Central memory CD4-positive, alpha-beta T cell (primary cell): ENCODE results near the gene SAMM50.
A peak's percentile ranks its signal among the peaks of the same experiment; 100 is the strongest.

Source experiments
- DNase-seq: peaks from one replicate; pipeline ENCODE4 v3.0.0; 2022

SAMM50 gene

DNA sequence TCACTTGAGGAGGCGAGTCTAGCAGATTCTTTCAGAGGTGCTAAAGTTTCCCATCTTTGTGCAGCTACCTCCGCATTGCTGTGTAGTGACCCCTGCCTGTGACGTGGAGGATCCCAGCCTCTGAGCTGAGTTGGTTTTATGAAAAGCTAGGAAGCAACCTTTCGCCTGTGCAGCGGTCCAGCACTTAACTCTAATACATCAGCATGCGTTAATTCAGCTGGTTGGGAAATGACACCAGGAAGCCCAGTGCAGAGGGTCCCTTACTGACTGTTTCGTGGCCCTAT, 8.9 kb upstream of the SAMM50 start:
- no peak for DNase-seq

GRCh38 chr22:43948836-43949406, 6.3 kb upstream of the SAMM50 start:
- DNase-seq = no peak

- no peak for DNase-seq
Measured at GRCh38 chr22:43951391-43951790, 3.9 kb upstream of the SAMM50 start.

GRCh38 chr22:43951966-43952365, 3.3 kb upstream of the SAMM50 start:
- no peak for DNase-seq

DNA sequence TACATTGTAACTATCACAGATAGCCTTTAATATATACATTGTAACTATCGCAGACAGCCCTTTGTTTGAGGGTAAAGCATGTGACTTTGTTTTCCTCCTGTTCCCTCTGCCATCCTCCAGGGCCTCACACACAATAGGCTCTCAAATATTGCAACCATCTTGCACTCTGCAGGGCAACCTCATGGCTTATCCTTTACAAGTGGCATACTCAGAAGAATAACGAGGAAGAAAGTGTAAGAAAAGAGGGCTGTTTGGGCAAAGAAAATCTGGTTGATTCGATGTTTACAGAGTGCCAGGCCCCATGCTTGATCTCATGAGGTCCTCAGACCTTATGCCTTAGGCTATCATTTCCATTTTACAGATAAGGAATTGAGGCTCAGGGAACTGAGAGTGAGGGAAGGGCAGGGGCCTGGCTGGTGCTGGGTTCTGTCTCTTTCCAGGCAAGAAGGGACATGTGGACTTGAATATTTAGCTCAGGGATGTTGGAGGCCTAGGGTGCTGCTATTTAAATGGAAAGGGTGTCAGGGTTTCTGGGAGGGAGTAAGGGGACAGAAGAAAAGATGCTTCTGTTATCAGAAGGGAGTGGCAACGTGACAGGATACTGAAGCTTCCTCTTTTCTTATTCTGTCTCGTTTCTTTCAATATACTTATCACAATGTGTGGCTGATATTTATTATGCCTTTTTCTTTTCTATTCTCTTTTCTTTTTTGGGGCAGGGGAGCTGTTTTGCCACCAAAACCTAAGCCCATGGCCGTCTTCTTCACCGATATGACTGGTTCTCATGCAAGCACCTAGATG, 1.1 kb upstream of the SAMM50 start:
- DNase-seq = no peak

- peak; percentile 15 for DNase-seq
Measured at GRCh38 chr22:43955883-43956782, 891 bp downstream of the SAMM50 start.

DNA sequence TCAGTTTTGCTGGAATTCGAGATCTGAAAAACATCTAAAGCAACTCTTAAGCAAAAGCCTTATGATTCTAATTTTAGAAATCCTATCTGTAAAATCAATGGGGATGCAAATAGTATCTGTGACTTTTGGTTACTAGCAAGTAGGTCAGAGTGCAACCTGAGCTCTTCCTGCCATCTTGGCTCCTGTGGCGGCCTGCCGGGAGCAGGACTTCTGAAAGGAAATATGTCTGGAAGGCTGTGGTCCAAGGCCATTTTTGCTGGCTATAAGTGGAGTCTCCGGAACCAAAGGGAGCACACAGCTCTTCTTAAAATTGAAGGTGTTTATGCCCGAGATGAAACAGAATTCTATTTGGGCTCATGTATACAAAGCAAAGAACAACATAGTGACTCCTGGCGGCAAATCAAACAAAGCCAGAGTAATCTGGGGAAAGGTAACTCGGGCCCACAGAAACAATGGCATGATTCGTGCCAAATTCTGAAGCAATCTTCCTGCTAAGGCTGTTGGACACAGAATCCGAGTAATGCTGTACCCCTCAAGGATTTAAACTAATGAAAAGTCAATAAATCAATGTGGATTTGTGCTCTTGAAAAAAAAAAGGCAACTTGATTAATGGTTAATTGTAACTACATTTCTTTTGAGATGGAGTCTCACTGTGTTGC, 1.7 kb downstream of the SAMM50 start:
- DNase-seq = no peak

DNA sequence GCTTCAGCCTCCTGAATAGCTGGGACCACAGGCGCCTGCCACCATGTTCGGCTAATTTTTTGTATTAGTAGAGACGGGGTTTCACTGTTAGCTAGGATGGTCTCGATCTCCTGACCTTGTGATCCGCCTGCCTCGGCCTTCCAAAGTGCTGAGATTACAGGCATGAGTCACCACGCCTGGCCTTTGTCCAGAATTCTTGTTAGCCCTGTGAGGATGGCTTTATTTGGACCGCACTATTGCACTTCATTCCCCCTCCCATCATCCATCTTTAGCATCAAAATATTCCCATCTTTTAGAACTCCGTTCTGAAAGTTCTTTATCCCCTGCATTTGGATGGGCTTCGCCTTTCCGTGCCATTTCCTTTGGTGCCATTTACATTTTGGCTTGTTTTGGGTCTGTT, 2.6 kb downstream of the SAMM50 start:
- no peak for DNase-seq

- no peak for DNase-seq
Measured at GRCh38 chr22:43964314-43964857, 9.1 kb downstream of the SAMM50 start.

DNA sequence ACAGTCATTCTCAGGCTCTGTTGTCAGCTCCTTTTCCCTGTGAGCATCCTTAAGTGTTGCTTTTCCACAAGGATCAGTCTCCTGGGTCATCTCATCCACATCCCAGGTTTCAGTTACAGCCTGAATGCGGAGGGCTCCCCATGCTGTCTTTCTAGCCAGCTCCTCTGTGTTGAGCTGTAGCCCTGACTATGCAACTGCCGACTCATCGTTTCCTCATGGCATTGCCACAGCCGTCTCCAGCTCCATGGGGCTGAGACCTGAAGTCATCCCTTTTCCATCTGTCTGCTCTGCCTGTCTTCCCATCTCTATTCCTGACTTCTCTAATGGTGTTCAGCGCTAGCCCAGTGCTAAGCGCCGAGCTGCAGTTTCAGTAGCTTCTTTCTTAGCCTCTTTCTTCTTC, 11.8 kb downstream of the SAMM50 start:
- no peak for DNase-seq

GRCh38 chr22:43968614-43969013, 13.4 kb downstream of the SAMM50 start:
- no peak for DNase-seq

DNA sequence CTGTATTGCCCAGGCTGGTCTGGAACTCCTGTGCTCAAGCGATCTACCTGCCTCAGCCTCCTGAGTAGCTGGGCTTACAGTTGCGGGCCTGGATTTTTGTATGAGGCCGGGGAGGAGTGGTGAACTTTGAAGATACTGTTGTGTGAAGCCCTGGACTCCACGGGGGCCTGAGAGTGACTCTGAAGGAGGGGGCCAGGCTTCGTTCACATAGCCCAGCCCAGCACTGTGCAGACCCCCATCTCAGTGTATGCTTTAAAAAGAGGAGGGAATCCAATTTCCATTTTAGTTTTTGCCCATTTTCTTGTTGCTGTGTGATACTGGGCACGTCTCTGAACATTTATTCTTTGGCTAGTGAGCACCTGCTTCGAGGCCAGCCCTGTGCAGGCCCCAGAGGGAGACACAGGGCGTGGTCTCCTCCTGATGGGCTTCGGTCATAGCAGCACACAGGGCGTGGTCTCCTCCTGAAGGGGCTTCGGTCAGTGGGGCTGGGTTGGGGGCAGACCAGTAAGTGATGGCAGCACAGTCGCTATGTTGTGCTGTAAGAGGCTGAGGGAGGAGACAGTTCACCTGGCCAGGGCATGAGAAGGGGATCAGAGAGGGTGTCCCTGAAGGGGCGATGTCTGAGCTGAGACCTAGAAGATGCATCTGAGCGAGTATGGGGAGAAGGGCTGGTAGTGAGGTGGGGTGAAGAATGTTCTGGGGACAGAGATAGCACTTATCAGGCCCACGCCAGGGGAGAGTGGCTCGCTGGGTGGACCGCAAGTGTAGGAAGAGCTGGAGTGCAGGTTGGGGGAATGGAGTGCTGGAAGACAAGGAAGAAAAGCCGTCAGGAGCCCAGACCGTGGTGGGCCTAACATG, 14.0 kb downstream of the SAMM50 start:
- no peak for DNase-seq

- DNase-seq = no peak
Measured at GRCh38 chr22:43969989-43970755, 14.9 kb downstream of the SAMM50 start.

GRCh38 chr22:43971112-43971511, 15.9 kb downstream of the SAMM50 start:
- no peak for DNase-seq

DNA sequence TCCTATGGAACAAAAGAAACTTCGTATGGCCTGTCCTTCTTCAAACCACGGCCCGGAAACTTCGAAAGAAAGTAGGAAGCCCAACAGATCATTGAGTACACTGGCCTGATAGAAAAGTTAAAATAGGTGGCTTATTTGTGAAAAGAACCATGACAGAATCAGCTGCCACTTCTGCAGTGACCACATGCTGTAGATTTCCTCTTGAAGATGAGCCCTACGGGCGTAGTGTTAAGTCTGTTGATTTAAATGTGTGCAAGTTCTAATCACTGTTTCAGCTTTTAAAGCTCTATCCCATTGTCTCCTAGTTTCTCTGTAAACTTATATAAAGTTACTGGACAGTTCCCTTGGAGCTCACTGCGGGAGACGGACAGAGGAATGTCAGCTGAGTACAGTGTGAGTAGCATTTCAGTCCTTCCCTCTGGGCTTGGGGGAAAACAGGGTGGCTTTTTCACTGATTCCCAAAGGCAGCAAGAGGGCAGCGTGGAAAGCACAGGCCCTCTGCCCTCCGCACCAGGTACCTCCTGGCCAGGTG, 17.8 kb downstream of the SAMM50 start:
- DNase-seq = no peak

DNA sequence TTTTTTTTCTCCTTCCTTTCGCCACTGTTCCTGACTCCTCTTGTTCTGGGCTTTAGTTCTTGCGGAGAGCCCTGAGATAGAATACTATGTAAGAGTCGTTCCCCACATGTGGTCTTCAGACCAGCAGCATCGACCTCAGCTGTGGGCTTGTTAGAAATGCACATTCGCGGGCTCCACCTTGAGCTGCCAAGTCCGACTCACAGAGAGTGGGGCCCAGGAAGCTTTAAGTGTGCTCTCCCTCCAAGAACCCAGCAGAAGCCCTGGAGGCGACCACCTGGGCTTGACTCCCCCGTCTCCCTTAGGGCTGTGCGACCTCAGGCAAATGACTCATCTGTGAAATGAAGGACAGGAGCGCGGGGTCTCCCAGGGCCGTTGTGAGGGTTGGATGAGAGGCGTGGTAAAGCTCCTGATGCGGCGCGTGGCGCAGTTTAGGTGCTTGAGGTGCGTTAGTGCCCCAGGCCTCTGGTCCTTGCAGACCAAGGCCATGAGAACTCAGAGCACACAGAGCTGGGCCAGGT, 18.8 kb downstream of the SAMM50 start:
- no peak for DNase-seq

DNA sequence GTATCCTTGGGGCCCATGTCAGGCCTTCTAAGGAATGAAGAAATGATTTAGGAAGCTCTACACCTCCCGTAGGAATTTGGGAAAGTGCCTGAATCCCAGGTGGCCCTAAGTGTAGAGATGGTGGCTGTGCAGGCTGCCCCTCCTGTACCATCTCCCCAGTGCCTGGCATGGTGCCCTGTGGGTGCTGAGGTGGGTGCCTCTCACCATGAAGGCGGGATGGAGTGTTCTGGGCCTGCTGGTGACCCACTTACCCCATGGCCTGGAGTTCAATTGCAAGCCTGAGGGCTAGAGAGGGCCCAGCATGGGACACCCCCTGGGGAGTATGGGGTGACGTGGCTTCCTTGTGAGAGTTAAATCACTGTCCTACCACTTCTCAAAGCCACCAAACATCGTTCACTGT, 19.8 kb downstream of the SAMM50 start:
- no peak for DNase-seq

DNA sequence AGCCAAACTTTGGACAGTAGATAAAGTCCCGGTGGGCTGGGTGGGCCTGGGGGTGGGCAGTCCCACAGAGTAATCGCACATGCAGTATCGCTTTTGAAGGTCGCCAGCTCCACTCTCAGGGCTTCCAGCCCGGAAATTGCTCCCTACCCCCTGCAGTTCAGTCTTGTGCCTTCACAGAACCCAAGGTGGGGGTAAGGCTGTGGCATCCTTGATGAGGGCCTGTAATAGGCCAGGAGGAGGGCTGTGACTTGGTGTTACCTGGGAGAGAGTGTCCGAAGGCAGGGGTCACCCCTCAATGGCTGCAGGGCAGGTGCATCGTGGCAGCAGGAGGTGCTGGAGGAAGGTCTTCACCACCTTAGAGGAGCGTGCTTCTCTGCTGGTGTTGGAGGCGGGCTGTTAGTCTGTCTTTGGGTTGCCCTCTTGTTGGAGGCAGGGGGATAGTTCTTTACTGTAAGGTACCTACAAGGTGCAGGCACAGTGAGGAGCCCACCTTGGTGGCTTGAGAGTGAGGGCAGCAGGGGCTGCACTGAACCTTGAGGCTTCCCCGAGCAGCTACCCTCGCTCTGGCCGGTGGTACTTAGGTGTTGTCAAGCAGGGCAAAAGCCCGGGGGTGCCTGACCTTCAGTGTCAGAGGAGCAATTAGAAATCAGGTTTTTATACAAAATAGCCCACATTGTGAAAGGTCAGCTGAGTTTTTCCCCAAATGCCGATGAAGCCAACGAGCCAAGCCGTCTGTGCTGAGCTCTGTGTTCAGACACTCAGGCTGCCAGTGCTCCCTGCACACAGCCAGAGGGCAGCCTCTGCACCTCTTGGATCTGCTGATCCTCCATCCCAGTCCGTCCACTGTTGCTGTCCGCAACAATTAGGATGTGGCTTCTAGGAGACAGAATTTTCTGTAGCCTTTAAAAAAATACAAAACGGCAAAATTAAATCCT, 21.9 kb downstream of the SAMM50 start:
- DNase-seq = no peak

DNA sequence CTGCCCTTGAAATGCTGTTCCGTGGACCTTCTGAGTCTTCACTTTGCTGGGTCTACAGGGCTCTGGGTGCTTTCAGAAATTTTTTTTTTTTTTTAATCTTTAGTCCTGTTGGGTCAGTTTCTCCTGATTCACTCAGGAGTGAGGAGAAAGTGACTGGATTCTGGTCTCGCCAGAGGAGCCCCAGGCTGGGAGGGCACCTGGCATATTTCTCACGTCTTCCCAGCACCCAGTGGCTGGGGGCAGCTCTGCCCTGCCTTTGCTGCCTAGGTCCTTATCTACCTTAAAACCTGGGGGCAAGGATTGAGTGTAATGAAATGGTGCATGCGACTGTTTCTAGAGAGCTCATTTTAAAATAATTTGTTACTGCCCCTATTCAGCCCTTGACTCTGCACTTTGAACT, 23.3 kb downstream of the SAMM50 start:
- no peak for DNase-seq

DNA sequence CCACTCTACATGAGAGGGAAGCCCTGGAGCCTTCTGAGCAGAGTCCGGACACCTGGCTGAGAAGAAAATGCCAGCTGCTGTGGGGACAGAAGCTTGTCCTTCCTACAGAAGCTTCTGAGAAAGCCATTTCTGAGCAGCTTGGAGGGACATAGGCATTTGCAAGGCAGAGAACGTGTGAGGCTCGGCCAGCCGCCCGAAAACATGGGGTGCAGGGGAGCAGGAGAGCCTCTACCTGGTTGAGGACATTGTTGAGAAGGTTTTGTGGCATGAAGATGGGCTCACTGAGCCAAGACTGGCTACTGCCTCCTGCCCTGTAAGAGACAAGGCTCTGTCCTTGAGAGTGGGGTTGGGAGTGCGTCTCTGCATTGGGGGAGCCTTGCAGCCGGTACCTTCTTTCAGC, 25.3 kb downstream of the SAMM50 start:
- no peak for DNase-seq
